ENCODE data around the gene UNC13B.

Gene UNC13B

GRCh38 chr9:35340046-35340445 is 178.2 kb downstream of the UNC13B start:
- no peak for DNase-seq

DNA sequence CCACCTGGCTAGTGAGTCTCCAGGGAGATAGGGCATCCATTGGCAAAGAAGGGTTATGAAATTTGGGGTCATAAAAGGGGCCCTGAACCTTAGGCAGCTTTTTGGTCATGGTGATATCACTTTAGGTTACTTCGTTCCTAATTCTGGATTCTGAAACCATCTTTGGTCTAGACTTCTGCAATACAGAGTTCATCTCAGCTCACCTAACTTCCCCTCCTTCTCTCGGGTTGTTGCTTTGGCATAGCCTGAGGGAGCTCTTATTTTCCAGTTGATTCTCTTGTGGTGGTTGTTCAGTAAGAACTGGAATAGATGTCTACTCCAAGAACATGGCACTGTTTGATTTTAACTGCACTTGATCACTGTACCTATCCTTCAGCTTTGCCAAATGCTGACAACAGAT is 179.2 kb downstream of the UNC13B start:
- DNase-seq: no peak

GRCh38 chr9:35341585-35341984 is 179.8 kb downstream of the UNC13B start:
- DNase-seq: no peak

- no peak for DNase-seq
Observed at GRCh38 chr9:35342221-35342958, 180.6 kb downstream of the UNC13B start.

GRCh38 chr9:35348109-35348508 is 186.3 kb downstream of the UNC13B start:
- no peak for DNase-seq

GRCh38 chr9:35349287-35349990 is 187.6 kb downstream of the UNC13B start:
- DNase-seq: no peak

- DNase-seq: no peak
Observed at GRCh38 chr9:35350212-35350611, 188.4 kb downstream of the UNC13B start.

- DNase-seq: no peak
Observed at GRCh38 chr9:35350827-35351549, 189.2 kb downstream of the UNC13B start.

GRCh38 chr9:35353731-35354365 is 192.0 kb downstream of the UNC13B start:
- DNase-seq: no peak

- DNase-seq: no peak
Observed at GRCh38 chr9:35355939-35356338, 194.1 kb downstream of the UNC13B start.

GRCh38 chr9:35357116-35357515 is 195.3 kb downstream of the UNC13B start:
- no peak for DNase-seq

DNA sequence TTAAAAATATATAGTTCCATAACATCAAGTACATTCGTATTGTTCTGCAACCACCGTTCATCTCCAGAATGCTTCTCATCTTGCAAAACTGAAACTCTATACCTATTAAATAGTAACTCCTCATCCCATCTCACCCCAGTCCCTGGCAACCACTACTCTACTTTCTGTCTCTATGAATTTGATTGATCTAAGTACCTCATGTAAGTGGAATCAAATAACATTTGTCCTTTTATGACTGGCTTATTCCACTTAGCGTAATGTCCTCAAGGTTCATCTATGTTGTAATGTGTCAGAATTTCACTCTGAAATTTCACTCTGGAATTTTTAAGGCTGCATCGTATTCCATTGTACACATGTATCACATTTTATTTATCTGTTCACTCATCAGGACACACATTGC is 196.0 kb downstream of the UNC13B start:
- DNase-seq: no peak

GRCh38 chr9:35364817-35365585 is 203.2 kb downstream of the UNC13B start:
- DNase-seq: no peak

DNA sequence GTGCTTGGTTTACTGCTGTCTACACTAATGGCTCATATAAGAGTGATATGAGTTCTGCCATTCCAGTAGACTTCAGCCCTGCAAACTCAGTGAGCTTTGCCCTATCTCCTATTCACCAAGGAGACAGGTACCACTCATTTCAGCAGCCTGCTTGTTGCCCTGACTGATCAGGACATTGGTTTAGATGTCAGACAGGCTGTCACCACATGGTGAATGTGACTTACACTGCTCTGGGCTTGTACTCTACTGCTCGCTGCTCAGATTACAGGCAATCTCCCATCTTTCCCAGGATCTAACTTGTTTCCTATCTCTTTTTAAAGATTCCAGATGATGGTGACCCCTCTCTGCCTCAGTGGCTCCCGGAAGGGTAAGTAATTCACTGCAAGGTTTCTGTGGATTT is 204.8 kb downstream of the UNC13B start:
- DNase-seq: no peak

- no peak for DNase-seq
Observed at GRCh38 chr9:35367451-35367850, 205.6 kb downstream of the UNC13B start.

GRCh38 chr9:35370241-35370640 is 208.4 kb downstream of the UNC13B start:
- DNase-seq: no peak

DNA sequence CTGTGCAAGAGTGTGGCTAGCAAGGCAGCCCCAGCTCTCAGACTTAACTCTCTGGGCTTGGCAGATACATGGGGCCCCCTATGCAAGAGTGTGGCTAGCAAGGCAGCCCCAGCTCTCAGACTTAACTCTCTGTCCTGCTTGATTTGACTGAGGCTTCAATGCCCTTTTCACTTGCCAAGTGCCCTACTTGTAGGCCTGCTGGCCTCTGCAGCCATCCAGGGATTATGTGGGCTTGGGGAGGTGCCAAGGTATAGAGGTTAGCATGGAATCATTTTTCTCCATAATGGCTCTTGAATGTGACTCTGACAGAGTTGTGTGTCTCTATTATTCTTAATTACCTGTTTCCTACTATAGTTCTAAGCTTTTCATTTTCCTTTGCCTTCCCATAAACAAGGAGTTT is 212.6 kb downstream of the UNC13B start:
- DNase-seq: no peak

DNA sequence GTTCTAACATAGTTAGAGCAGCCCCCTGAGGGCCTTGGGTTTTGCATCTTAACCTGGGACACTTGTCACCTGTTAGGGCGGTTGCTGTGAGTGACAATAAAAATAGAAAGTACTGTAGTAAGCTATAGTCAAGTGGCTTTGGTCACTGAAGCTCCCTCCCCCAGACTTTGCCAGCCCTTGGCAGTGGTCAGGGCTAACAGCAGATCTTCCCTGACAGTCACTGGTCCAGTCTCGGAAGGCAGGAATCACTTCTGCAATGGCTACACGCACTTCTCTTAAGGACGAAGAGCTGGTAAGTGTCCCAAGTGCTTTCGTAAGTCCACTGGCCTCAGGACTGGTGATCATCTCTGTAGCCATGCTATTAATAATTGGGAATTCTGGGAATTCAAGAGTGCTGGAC is 213.1 kb downstream of the UNC13B start:
- no peak for DNase-seq

DNA sequence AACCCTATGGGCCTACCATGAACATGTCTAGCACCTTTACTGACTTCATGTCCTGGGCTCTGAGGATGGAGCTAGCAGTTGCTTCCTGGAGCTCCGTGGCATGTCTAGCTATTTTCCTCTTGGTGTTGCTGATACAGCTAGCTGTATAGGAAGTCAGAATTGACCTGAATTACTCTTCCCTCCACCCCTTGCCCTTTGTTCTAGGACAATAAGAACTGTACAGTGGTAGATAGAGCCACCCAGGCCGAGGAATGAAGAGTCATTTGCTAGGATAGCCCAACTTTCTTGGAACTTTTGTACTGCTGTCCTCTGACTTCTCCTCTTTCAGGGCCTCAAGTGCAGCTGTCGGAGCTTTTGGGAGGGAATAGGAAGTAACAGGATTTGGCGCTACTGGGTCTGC is 218.2 kb downstream of the UNC13B start:
- no peak for DNase-seq

- no peak for DNase-seq
Observed at GRCh38 chr9:35380619-35381018, 218.8 kb downstream of the UNC13B start.

DNA sequence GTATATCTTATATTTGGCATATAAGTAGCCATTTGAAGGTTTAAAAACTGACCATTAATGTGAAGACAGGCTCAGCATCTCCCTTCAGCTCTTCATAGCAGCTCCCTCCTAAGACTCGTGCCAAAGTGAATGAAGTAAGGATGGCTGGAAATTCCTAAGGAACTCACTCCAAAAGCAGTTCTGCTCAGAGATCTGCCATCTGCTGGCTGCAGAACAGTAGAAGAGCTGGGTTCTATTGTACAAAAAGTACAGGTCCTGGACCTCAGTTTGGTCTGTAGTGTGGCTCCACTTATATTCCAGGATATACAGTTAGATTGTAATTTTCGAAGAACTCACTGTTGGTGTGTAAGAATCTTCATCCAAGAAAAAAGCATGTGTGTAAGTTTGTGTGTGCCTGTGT is 223.2 kb downstream of the UNC13B start:
- no peak for DNase-seq

GRCh38 chr9:35395076-35395705 is 233.4 kb downstream of the UNC13B start:
- DNase-seq: no peak
